Right forelimb (tissue), 1 donor: Measurements from ENCODE around the gene GNPDA2.
"Not testable (repeated sequence)": the region's sequence is repeated elsewhere in the genome, so short reads cannot be mapped to it uniquely, and the experiment has no call there.

Experiments
- DNase-seq: peaks from one replicate; pipeline ENCODE4 v3.0.0-alpha.2; 2018

The GNPDA2 gene

GRCh38 chr4:44726038-44726871, at the start of gene GNPDA2:
Gene GNPDA2 (minus strand): TSS chr4:44726556. CDS start chr4:44722207, 4,349 bp downstream.
- peak; percentile 95 for DNase-seq

- no peak for DNase-seq
Observed at GRCh38 chr4:44772340-44772739, 46.0 kb upstream of the GNPDA2 start.

GRCh38 chr4:44771789-44772188, 45.4 kb upstream of the GNPDA2 start:
- DNase-seq: no peak

GRCh38 chr4:44766453-44766852, 40.1 kb upstream of the GNPDA2 start:
- DNase-seq: no peak

- DNase-seq: no peak
Observed at GRCh38 chr4:44765116-44765515, 38.8 kb upstream of the GNPDA2 start.

GRCh38 chr4:44761306-44761705, 35.0 kb upstream of the GNPDA2 start:
- DNase-seq: no peak

- no peak for DNase-seq
Observed at GRCh38 chr4:44760142-44760898, 34.0 kb upstream of the GNPDA2 start.

GRCh38 chr4:44756559-44756958, 30.2 kb upstream of the GNPDA2 start:
- no peak for DNase-seq

GRCh38 chr4:44740201-44740600, 13.8 kb upstream of the GNPDA2 start:
- DNase-seq: no peak

- DNase-seq: no peak
Observed at GRCh38 chr4:44738615-44739014, 12.3 kb upstream of the GNPDA2 start.

- no peak for DNase-seq
Observed at GRCh38 chr4:44736900-44737299, 10.5 kb upstream of the GNPDA2 start.

- not testable (repeated sequence) for DNase-seq
Observed at GRCh38 chr4:44728694-44729093, 2.3 kb upstream of the GNPDA2 start.

GRCh38 chr4:44727471-44727870, 1.1 kb upstream of the GNPDA2 start:
- no peak for DNase-seq

GRCh38 chr4:44725726-44726037, 674 bp downstream of the GNPDA2 start:
- no peak for DNase-seq

- DNase-seq: no peak
Observed at GRCh38 chr4:44725166-44725565, 1.2 kb downstream of the GNPDA2 start.

GRCh38 chr4:44722001-44722400, 4.4 kb downstream of the GNPDA2 start:
- no peak for DNase-seq

GRCh38 chr4:44720371-44720770, 6.0 kb downstream of the GNPDA2 start:
- no peak for DNase-seq

- DNase-seq: no peak
Observed at GRCh38 chr4:44716597-44716996, 9.8 kb downstream of the GNPDA2 start.

GRCh38 chr4:44713125-44713524, 13.2 kb downstream of the GNPDA2 start:
- no peak for DNase-seq

GRCh38 chr4:44704673-44705072, 21.7 kb downstream of the GNPDA2 start:
- no peak for DNase-seq

GRCh38 chr4:44701037-44701436, 25.3 kb downstream of the GNPDA2 start:
- no peak for DNase-seq

GRCh38 chr4:44700427-44700826, 25.9 kb downstream of the GNPDA2 start:
- DNase-seq: no peak

- DNase-seq: no peak
Observed at GRCh38 chr4:44684648-44685047, 41.7 kb downstream of the GNPDA2 start.

- no peak for DNase-seq
Observed at GRCh38 chr4:44679060-44679459, 47.3 kb downstream of the GNPDA2 start.
